Tibial artery (tissue), 4 donors: ENCODE measurements around the gene DENND2D.
A peak's percentile ranks its signal among the peaks of the same experiment; 100 is the strongest.

Source experiments
- DNase-seq, 2 donors: peaks; one replicate each; pipeline ENCODE4 v3.0.0-alpha.2; 2019
- H3K27ac ChIP-seq, 2 donors: fragments of 200-600 bp; sonication (generic) in 1 of 2; 1 replicate in 1 of 2; 2 replicates in 1 of 2; pipeline ENCODE4 v1.5.1; 2018 to 2019; ENCODE audit warnings: mild to moderate bottlenecking in 1 of 2
- H3K27me3 ChIP-seq, 2 donors: fragments of 200-600 bp; sonication (generic) in 1 of 2; one replicate each; pipeline versions ENCODE4 v1.5.1 to v1.6.0; 2016 to 2019
- H3K36me3 ChIP-seq, 3 donors: fragments of 200-600 bp; sonication (generic) in 2 of 3; one replicate each; pipeline ENCODE4 v1.5.1; 2016 to 2019; ENCODE audit warnings: mild to moderate bottlenecking in 2 of 3
- H3K4me1 ChIP-seq, 4 donors: fragments of 200-600 bp; sonication (generic) in 2 of 4; 1 replicate in 3 of 4; 2 replicates in 1 of 4; pipeline ENCODE4 v1.5.1; 2016 to 2019
- H3K4me3 ChIP-seq, 2 donors: fragments of 200-600 bp; sonication (generic) in 1 of 2; 1 replicate in 1 of 2; 2 replicates in 1 of 2; pipeline ENCODE4 v1.5.1; 2018 to 2019; ENCODE audit warnings: mild to moderate bottlenecking in 2 of 2
- H3K9me3 ChIP-seq, 3 donors: fragments of 200-600 bp; sonication (generic) in 1 of 3; one replicate each; pipeline ENCODE4 v1.5.1; 2016 to 2019
- CTCF ChIP-seq, 2 experiments: fragments of 200-600 bp in 1 of 2; fragments of 450-650 bp in 1 of 2; IDR thresholded peaks; one replicate each; pipeline ENCODE4 v1.5.1; 2017 to 2019; ENCODE audit warnings: antibody characterized with exemption in 2 of 2, mild to moderate bottlenecking in 1 of 2, moderate library complexity in 1 of 2
- intact Hi-C: fragments of 100-400 bp; cut with DNase I; formaldehyde crosslinking; loops from one replicate; pipeline ENCODE4 v1.15.0; 2023; ENCODE audit warnings: low total_unique reads

DENND2D gene

DNA sequence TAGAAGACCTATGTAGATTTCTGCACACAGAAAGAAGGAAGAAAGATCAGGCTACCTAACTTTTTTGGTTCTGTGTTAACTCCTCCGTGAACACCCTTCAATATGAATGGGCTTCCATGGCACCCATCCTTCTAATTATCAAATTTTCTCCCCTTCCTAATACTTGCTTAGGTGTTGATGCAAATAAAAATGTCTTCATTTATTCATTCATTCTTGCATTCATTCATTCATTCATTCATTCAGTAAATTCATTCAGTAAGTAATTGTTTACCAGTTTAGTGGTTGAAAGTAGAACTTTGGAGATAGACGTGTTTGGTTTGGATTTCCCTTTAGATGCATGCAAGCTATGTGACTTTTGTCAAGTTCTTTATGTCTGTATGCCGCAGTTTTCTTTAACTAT lies 31.7 kb upstream of the DENND2D start:
- TF ChIP-seq CTCF (IDR thresholded peaks at IDR 0.05) = no peak
- H3K27me3 ChIP-seq = peaks cover 0 to 3% of the 10 kb centered on the region in 2 donors
- intact Hi-C loops = no loop called here
- no peaks in the 10 kb centered on the region for H3K36me3 ChIP-seq
- no peak overlapping the region for H3K4me3 ChIP-seq
- H3K27ac ChIP-seq = no peak overlapping the region
- no peak for DNase-seq
- no peaks in the 10 kb centered on the region for H3K9me3 ChIP-seq
- H3K4me1 ChIP-seq = peaks cover 0 to 20% (median 17%) of the 10 kb centered on the region in 4 donors

- H3K4me3 ChIP-seq = no peak overlapping the region
- intact Hi-C loops = no loop called here
Observed at GRCh38 chr1:111228748-111229126, 28.3 kb upstream of the DENND2D start.

GRCh38 chr1:111227851-111228747 lies 27.7 kb upstream of the DENND2D start:
- H3K36me3 ChIP-seq = no peaks in the 10 kb centered on the region
- intact Hi-C loops = no loop called here
- H3K27ac ChIP-seq = peak overlapping the region; percentile 22 to 53
- no peaks in the 10 kb centered on the region for H3K27me3 ChIP-seq
- DNase-seq = peak; percentile 41 to 66
- no peaks in the 10 kb centered on the region for H3K9me3 ChIP-seq
- H3K4me1 ChIP-seq = peaks cover 0 to 21% (median 17%) of the 10 kb centered on the region in 4 donors
- TF ChIP-seq CTCF (IDR thresholded peaks at IDR 0.05) = no peak
- H3K4me3 ChIP-seq = no peak overlapping the region

More at GRCh38 chr1:111228748-111229126, 28.3 kb upstream of the DENND2D start:
- Histone ChIP-seq H3K9me3 (no peaks in the 10 kb centered on the region), H3K27me3 (no peaks in the 10 kb centered on the region), H3K27ac (peak overlapping the region in 1 of 2 donors; percentile 53), H3K4me1 (peaks cover 0 to 21% (median 17%) of the 10 kb centered on the region in 4 donors), H3K36me3 (no peaks in the 10 kb centered on the region)
- TF ChIP-seq CTCF (IDR thresholded peaks at IDR 0.05) = no peak
- DNase-seq = no peak

GRCh38 chr1:111227434-111227833 lies 27.0 kb upstream of the DENND2D start, which contains the start of gene CHI3L2:
Gene CHI3L2, plus strand, starts transcription at chr1:111227713. Its CDS starts 17 bp downstream, at chr1:111227730.
- Histone ChIP-seq H3K4me3 (no peak within 1 kb of the TSS), H3K4me1 (peaks cover 0 to 27% (median 21%) of the 10 kb centered on the region in 4 donors)
- intact Hi-C loops = no loop called here

GRCh38 chr1:111225717-111226400 lies 25.4 kb upstream of the DENND2D start:
- no peak for TF ChIP-seq CTCF (IDR thresholded peaks at IDR 0.05)
- H3K4me1 ChIP-seq = peaks cover 0 to 30% (median 21%) of the 10 kb centered on the region in 4 donors
- intact Hi-C loops = no loop called here
- DNase-seq = no peak
- no peak overlapping the region for H3K4me3 ChIP-seq
- H3K36me3 ChIP-seq = no peaks in the 10 kb centered on the region
- no peak overlapping the region for H3K27ac ChIP-seq
- no peaks in the 10 kb centered on the region for H3K27me3 ChIP-seq
- no peaks in the 10 kb centered on the region for H3K9me3 ChIP-seq

More at GRCh38 chr1:111227434-111227833, 27.0 kb upstream of the DENND2D start, which contains the start of gene CHI3L2:
- no peak for TF ChIP-seq CTCF (IDR thresholded peaks at IDR 0.05)
- Histone ChIP-seq H3K9me3 (no peaks in the 10 kb centered on the region), H3K36me3 (no peaks in the 10 kb centered on the region), H3K27me3 (no peaks in the 10 kb centered on the region), H3K27ac (peak within 1 kb of the TSS; percentile 22 to 53)
- DNase-seq = peak in 1 of 2 donors; percentile 51
